ENCODE measurements around the gene GSE1. TPM values are rescaled to one million over a fixed set of nuclear protein-coding genes. Genes with fewer than 3 reads are reported as not detected.

Gene GSE1
- total and polyA plus RNA-seq, 5 experiments from 2014 or later, result 1.5 to 56.2 (median 2.9) TPM

DNA sequence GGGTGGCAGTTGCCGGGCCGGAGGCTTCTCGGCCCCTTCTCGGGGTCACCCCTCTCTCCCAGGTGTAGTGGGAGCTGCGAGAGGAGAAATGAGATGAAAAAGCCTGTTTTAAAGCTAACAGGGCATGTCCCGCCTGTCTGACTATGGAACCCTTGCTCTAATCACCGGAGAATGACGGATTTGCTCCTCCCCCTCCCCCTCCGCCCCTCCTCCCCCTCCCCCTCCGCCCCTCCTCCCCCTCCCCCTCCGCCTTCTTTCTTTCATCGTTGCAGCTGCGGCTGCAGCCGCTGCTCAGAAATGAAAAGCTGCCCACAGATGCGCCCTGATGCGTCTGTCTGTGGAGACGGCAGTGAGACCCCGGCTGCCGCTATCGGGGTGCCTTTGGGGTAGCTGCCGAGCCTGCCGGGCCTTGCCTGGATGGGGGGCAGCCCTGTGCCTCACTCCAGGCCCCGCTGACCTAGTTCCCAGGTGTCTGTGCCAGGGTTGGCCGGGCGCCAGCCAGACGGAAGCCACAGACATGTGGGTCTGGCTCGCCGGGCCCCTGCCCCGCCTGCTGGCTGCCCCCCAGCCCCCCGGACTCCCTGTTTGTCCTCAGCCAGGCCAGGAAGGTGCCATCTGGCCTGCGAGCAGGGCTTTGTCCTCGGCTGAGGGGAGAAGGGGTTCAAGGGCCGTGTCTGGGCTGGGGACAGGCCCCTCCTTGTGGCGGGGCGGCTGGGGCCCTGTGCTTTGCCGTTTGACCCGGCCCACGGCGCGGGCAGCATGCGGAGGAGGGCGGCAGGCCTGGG, 37.9 kb downstream of the GSE1 start:
- ATAC-seq (peak; percentile 39 to 48), DNase-seq (peak in 3 of 10 donors; percentile 22 to 25 (median 23))
- Mint-ChIP-seq H3K27ac (peak overlapping the region in 1 of 10 donors; percentile 62), H3K27me3 (no peaks in the 10 kb centered on the region), H3K9me3 (no peaks in the 10 kb centered on the region), H3K4me3 (no peak overlapping the region), H3K36me3 (peaks cover 0 to 33% (median 3%) of the 10 kb centered on the region in 3 donors), H3K4me1 (peaks cover 6 to 15% (median 8%) of the 10 kb centered on the region in 4 donors)
- POLR2A ChIA-PET, result interaction anchor here (0.6 to 2.6 kb wide), 3 partner anchors 24 to 195 kb away, joined by 3 to 7 read pairs (median 5); no protein-coding TSS in a partner anchor

DNA sequence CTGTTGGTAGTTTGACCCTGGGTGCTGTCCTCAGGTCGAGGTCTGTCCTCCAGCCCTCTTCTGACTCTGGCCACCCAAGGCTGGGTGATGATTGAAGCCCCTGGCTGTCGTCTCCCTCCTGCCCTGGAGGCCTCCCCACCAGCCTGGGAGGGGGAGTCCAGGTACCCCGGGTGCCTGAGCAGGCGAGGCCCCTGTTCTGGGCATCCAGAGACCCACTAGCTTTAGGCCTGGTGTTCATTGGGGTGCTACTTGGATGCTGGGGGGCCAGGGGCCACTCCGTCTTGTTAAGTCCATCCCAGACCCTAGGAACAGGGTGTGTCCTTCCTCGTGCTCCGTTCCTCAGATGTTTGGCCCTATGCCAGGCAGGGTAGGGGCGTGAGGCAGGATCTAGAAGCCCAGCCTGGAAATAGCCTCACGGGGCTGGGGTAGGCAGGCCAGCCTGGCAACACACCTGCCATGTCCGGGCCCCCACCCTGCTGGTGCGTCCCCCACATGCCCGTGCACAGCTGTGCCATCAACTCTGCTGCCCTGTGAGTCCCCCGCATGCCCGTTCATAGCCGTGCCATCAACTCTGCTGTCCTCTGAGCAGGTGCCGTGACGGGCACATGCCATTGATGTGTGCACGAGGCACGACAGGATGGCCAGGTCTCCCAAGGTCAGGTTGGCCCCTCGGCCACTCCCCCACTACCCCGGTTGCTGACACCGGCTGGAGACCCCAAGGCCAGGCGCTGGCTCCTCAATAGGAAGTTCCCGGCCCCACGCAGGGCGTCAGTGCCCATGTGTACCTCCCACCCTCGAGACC, 38.7 kb downstream of the GSE1 start:
- Mint-ChIP-seq H3K9me3 (no peaks in the 10 kb centered on the region), H3K4me1 (peaks cover 4 to 14% (median 6%) of the 10 kb centered on the region in 4 donors), H3K4me3 (no peak overlapping the region), H3K27ac (peak overlapping the region in 4 of 10 donors; percentile 46 to 83 (median 58)), H3K36me3 (peaks cover 0 to 37% (median 5%) of the 10 kb centered on the region in 3 donors), H3K27me3 (no peaks in the 10 kb centered on the region)
- ATAC-seq (peak in 1 of 2 donors; percentile 14), DNase-seq (no peak)
- POLR2A ChIA-PET, result interaction anchor here (0.6 to 2.6 kb wide), 2 partner anchors 35 to 196 kb away, joined by 5 to 7 read pairs; no protein-coding TSS in a partner anchor

DNA sequence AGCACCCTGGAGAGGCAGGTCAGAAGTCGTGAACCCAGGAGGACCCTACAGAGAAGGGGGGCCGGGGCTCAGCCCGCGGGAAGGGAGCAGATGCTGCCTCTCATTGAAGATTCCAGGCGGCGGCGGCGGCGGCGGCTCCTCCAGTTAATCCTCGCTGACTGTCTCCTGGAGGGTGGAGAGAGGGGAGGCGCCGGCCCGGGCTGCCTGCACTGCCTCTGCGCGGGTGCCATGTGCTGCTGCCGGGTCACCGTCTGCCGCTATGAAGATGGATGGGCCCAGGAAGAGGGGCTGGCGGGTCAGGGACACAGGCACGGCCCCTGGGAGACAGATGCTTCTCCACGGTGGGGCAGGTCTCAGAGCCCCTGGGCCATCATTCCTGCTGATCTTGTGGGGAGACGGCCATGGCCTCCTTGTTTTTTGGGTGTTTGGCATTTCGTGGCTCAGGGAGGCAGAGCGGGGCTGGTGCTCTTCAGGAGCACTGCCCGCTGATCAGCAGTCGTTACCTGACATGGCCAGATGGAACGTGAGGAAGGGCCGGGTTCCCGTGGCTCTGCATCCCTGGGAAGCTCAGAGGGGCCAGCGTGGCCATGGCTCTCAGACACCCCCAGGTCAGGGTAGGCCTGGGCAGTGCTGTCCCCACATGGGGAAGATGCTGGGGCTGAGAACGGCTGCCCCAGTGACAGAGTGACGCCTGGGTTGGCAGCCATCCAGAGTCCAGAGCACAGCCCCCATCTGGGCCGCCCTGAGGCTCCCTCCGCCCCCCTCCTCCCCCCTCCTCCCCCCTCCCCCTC, 39.5 kb downstream of the GSE1 start:
- no peaks in the 10 kb centered on the region for H3K27me3 Mint-ChIP-seq
- ATAC-seq (peak; percentile 51 to 69), DNase-seq (peak in 4 of 10 donors; percentile 10 to 31 (median 22))
- H3K4me1 Mint-ChIP-seq, result peaks cover 4 to 14% (median 6%) of the 10 kb centered on the region in 4 donors
- POLR2A ChIA-PET, result interaction anchor here (0.5 kb wide), 1 partner anchor 89 kb away, joined by 3 read pairs; no protein-coding TSS in a partner anchor
- H3K36me3 Mint-ChIP-seq, result peaks cover 0 to 42% (median 5%) of the 10 kb centered on the region in 3 donors
- H3K9me3 Mint-ChIP-seq, result no peaks in the 10 kb centered on the region
- peak overlapping the region in 6 of 10 donors; percentile 20 to 84 (median 59) for H3K27ac Mint-ChIP-seq
- H3K4me3 Mint-ChIP-seq, result no peak overlapping the region

DNA sequence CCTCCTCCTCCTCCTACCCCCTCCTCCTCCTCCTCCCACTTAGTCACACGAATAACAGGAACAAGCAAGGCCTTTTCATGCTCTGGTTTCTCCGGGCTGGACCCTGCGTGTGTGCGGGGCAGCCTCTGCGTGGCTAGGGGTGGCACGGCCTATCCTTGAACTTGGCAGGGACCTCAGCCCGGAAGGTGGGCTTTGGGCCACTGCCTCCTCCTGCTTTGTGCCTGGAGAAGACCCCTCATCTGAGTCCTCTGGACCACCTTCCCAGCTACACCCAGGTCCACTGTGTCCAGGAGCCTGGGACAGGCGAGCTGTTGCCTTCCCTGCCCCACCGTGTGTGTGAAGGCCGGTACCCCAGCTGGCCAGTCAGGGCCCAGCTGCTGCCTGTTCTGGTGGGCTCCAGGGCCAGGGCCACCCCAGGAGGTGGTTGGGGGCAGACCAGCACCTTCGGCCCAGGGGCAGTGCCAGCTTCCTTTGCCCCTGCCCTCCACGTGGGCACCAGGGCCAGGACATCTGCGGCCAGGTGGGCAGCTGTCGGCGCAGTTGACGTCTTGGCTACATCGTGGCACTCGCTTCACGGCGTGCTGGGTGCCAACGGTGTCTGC, 40.3 kb downstream of the GSE1 start:
- H3K27me3 Mint-ChIP-seq, result no peaks in the 10 kb centered on the region
- H3K9me3 Mint-ChIP-seq, result no peaks in the 10 kb centered on the region
- H3K4me3 Mint-ChIP-seq, result no peak overlapping the region
- peak overlapping the region in 2 of 10 donors; percentile 70 to 79 for H3K27ac Mint-ChIP-seq
- DNase-seq (no peak), ATAC-seq (no peak)
- POLR2A ChIA-PET, result interaction anchor here (0.5 kb wide), 1 partner anchor 90 kb away, joined by 3 read pairs; no protein-coding TSS in a partner anchor
- H3K4me1 Mint-ChIP-seq, result peaks cover 1 to 14% (median 6%) of the 10 kb centered on the region in 4 donors
- peaks cover 0 to 45% (median 5%) of the 10 kb centered on the region in 3 donors for H3K36me3 Mint-ChIP-seq

DNA sequence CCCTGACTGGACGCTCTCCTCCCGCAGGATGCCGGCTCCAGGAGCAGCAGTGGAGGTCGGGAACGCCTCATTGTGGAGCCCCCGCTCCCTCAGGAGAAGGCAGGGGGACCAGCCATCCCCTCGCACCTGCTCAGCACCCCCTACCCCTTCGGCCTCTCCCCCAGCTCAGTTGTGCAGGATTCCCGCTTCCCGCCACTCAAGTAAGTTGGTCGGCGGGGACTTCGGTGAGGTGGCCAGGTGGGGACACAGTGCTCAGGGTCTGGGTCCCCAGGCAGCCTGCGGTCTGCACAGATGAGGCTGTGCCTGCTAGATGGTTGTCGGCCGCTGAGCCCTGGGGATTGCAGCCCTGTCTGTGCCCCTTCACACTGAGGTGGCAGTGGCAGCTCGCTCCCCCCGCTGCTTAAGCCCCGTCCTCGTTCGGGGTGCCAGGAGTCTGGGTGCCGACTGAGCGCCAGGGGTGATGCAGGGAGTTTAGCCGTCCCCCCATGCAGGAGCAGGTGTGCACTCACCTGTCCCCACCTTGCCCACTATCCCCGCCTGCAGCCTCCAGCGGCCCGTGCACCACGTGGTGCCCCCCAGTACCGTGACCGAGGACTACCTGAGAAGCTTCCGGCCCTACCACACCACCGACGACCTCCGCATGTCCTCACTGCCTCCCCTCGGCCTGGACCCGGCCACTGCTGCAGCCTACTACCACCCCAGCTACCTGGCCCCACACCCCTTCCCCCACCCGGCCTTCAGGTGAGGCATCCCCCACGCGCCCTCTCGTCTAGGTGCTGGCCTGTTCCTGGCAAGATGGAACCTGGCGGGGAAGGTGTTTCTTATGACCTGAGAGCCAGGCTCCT, 41.4 kb downstream of the GSE1 start:
- no peak overlapping the region for H3K4me3 Mint-ChIP-seq
- no peaks in the 10 kb centered on the region for H3K27me3 Mint-ChIP-seq
- POLR2A ChIA-PET, result no interaction called here

DNA sequence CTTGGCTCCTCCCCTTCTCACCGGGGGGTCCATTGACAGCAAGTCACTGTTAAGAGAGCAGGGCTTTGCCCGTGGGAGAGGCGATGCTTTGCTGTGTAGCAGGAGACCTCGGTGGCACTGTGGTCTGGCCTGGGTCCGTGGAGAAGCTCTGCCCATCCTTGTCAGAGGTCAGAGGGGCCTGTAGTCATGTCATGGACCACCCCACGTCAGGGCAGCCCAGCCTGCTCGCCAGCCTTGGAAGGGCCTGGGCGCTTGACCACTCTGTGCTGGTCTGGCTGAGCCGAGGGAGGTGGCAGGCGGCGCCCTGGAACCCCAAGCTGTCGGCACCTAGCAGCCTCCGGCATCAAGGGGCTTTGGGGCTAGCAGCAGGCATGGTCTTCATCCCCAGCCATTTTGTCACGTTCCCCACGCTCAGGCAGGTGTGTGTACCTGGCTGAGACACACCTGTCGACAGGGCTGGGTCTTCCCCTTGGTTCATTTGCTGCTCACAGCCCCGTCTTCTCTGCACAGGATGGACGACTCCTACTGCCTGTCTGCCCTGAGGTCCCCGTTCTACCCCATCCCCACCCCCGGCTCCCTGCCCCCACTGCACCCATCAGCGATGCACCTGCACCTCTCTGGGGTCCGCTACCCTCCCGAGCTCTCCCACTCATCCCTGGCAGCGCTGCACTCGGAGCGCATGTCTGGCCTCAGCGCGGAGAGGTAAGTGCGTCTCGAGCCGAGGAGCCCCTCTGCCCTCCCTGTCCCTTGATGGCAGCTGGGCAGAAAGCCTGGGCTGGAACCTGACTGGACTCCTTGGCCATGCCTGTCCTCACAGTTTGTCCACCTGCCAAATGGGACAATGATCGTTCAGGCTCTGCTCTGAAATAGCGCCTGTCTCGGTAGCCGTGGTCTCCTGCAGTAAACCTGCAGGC, 42.4 kb downstream of the GSE1 start:
- ATAC-seq, result no peak
- Mint-ChIP-seq H3K4me3 (no peak overlapping the region), H3K4me1 (peaks cover 3 to 16% (median 6%) of the 10 kb centered on the region in 4 donors), H3K9me3 (no peaks in the 10 kb centered on the region), H3K27ac (peak overlapping the region in 1 of 10 donors; percentile 53), H3K36me3 (peaks cover 0 to 53% (median 10%) of the 10 kb centered on the region in 3 donors), H3K27me3 (no peaks in the 10 kb centered on the region)
- DNase-seq, result no peak
- POLR2A ChIA-PET, result interaction anchor here (0.6 kb wide), 1 partner anchor 1266 kb away, joined by 3 read pairs; no protein-coding TSS in a partner anchor

More for the DNA sequence above, 41.4 kb downstream of the GSE1 start:
- peaks cover 0 to 46% (median 6%) of the 10 kb centered on the region in 3 donors for H3K36me3 Mint-ChIP-seq
- ATAC-seq (no peak), DNase-seq (no peak)
- H3K4me1 Mint-ChIP-seq, result peaks cover 0 to 12% (median 2%) of the 10 kb centered on the region in 4 donors
- no peaks in the 10 kb centered on the region for H3K9me3 Mint-ChIP-seq
- H3K27ac Mint-ChIP-seq, result peak overlapping the region in 1 of 10 donors; percentile 77

DNA sequence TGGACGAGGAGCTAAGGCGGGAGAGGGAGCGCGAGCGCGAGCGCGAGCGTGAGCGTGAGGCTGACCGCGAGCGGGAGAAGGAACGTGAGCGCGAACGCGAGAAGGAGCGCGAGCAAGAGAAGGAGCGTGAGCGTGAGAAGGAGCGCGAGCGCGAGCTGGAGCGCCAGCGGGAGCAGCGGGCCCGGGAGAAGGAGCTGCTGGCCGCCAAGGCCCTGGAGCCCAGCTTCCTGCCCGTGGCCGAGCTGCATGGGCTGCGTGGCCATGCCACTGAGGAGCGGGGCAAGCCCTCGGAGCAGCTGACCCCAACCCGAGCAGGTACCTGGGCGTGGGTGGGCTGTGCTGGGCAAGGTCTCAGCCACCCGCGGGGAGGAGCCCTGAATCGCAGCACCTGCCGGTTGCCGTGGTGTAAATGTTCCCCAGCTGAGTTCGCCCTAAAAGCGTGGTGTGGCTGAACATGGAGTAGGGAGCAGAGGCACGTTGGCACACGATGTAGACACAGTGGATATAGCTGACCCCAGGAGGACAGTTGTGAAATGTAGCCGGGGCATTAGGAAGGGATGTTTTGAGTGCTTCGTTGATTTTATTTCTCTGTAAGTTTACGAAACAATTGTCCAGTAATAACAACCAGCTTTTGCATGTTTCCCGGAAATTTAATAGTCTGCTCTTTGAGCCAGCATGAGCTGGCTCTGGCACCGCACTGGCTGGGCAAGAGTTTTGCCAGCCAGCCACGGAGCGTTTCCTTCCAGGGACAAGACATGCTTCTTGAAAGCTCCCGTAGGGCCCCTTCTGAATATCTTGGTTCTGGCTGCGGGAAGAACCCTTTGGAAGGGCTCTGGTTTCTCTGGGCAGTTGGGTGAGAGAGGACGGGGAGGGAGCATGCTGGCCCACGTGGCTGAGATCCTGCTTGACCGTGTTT, 43.5 kb downstream of the GSE1 start:
- Mint-ChIP-seq H3K27me3 (no peaks in the 10 kb centered on the region), H3K36me3 (peaks cover 0 to 57% (median 10%) of the 10 kb centered on the region in 3 donors), H3K27ac (peak overlapping the region in 1 of 10 donors; percentile 24), H3K4me3 (no peak overlapping the region), H3K9me3 (no peaks in the 10 kb centered on the region), H3K4me1 (peaks cover 3 to 16% (median 6%) of the 10 kb centered on the region in 4 donors)
- POLR2A ChIA-PET, result no interaction called here
- no peak for ATAC-seq
- no peak for DNase-seq

DNA sequence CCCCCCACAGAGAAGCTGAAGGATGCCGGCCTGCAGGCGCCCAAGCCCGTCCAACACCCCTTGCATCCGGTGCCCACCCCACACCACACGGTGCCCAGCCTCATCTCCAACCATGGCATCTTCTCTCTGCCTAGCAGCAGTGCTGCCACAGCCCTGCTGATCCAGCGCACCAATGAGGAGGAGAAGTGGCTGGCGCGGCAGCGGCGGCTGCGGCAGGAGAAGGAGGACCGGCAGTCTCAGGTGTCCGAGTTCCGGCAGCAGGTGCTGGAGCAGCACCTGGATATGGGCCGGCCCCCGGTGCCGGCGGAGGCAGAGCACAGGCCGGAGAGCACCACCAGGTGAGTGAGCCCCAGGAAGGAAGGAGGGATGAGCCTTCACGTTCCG, 44.1 kb downstream of the GSE1 start:
- ATAC-seq (no peak), DNase-seq (no peak)
- Mint-ChIP-seq H3K27me3 (no peaks in the 10 kb centered on the region), H3K4me3 (no peak overlapping the region), H3K27ac (no peak overlapping the region), H3K9me3 (no peaks in the 10 kb centered on the region), H3K4me1 (peaks cover 3 to 10% (median 6%) of the 10 kb centered on the region in 4 donors), H3K36me3 (peaks cover 0 to 62% (median 10%) of the 10 kb centered on the region in 3 donors)
- POLR2A ChIA-PET, result no interaction called here

DNA sequence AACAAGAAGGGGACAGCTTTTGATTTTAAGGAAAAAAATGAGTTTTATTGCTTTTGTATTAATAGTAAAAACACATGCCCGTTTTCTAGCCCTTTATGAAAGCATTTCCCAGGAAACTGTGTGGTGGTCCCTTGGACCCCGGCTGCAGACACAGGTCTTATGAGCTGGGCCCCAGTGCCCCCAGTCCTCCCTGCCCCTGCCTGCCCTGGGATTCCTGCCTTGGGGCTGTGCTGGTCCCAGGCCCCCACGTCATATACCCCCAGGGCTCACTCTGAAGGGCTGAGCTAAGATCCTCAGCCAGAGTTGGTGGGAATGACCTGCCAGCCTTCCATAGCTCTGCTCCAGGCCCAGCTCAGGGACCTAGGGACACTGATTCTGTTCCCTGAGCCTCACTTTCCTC, 44.9 kb downstream of the GSE1 start:
- H3K27ac Mint-ChIP-seq, result no peak overlapping the region
- H3K4me1 Mint-ChIP-seq, result peaks cover 3 to 9% (median 5%) of the 10 kb centered on the region in 4 donors
- ATAC-seq (no peak), DNase-seq (no peak)
- POLR2A ChIA-PET, result no interaction called here
- H3K9me3 Mint-ChIP-seq, result no peaks in the 10 kb centered on the region
- H3K36me3 Mint-ChIP-seq, result peaks cover 0 to 64% (median 10%) of the 10 kb centered on the region in 3 donors
- no peak overlapping the region for H3K4me3 Mint-ChIP-seq
- H3K27me3 Mint-ChIP-seq, result no peaks in the 10 kb centered on the region

Data from naive thymus-derived CD8-positive, alpha-beta T cell (primary cell).